GOT3 (cell line): Measurements from ENCODE around the gene GLCE.
"Not testable (repeated sequence)": the region's sequence is repeated elsewhere in the genome, so short reads cannot be mapped to it uniquely, and the experiment has no call there.

Experiments used
- DNase-seq: peaks from one replicate; lab custom pipeline; 2025; ENCODE audit warnings: mixed read lengths; lab: John Stamatoyannopoulos, UW

The GLCE gene

GRCh38 chr15:69135499-69135898 is 24.9 kb upstream of the GLCE start:
- DNase-seq: no peak

GRCh38 chr15:69138963-69139362 is 21.5 kb upstream of the GLCE start:
- DNase-seq: no peak

GRCh38 chr15:69140306-69140705 is 20.1 kb upstream of the GLCE start:
- DNase-seq: no peak

- no peak for DNase-seq
Measured at GRCh38 chr15:69141286-69141701, 19.1 kb upstream of the GLCE start.

GRCh38 chr15:69141833-69142232 is 18.6 kb upstream of the GLCE start:
- DNase-seq: no peak

GRCh38 chr15:69143756-69144436 is 16.5 kb upstream of the GLCE start:
- no peak for DNase-seq

- no peak for DNase-seq
Measured at GRCh38 chr15:69144530-69144929, 15.9 kb upstream of the GLCE start.

- DNase-seq: no peak
Measured at GRCh38 chr15:69145149-69145693, 15.2 kb upstream of the GLCE start.

- DNase-seq: no peak
Measured at GRCh38 chr15:69145694-69146492, 14.5 kb upstream of the GLCE start.

- DNase-seq: no peak
Measured at GRCh38 chr15:69146724-69147435, 13.6 kb upstream of the GLCE start.

- no peak for DNase-seq
Measured at GRCh38 chr15:69148465-69148864, 12.0 kb upstream of the GLCE start.

GRCh38 chr15:69149163-69149562 is 11.3 kb upstream of the GLCE start:
- no peak for DNase-seq

- DNase-seq: no peak
Measured at GRCh38 chr15:69149803-69150202, 10.6 kb upstream of the GLCE start.

- no peak for DNase-seq
Measured at GRCh38 chr15:69150336-69150735, 10.1 kb upstream of the GLCE start.

GRCh38 chr15:69150841-69151240 is 9.6 kb upstream of the GLCE start:
- DNase-seq: no peak

- no peak for DNase-seq
Measured at GRCh38 chr15:69153046-69153445, 7.4 kb upstream of the GLCE start.

- not testable (repeated sequence) for DNase-seq
Measured at GRCh38 chr15:69153587-69153986, 6.8 kb upstream of the GLCE start.

- DNase-seq: no peak
Measured at GRCh38 chr15:69154078-69154477, 6.4 kb upstream of the GLCE start.

GRCh38 chr15:69154684-69155083 is 5.8 kb upstream of the GLCE start:
- DNase-seq: no peak

GRCh38 chr15:69156736-69157381 is 3.6 kb upstream of the GLCE start:
- no peak for DNase-seq

GRCh38 chr15:69158201-69158842 is 2.1 kb upstream of the GLCE start:
- no peak for DNase-seq

GRCh38 chr15:69158843-69159240 is 1.6 kb upstream of the GLCE start:
- no peak for DNase-seq
